ENCODE measurements around the gene FBXW9.
"Not testable (repeated sequence)": the region's sequence is repeated elsewhere in the genome, so short reads cannot be mapped to it uniquely, and the experiment has no call there.

The FBXW9 gene

GRCh38 chr19:12648088-12648487 is 48.3 kb downstream of the FBXW9 start:
- DNase-seq, result no peak

GRCh38 chr19:12647490-12648071 is 48.9 kb downstream of the FBXW9 start:
- peak; percentile 57 for DNase-seq

- DNase-seq, result no peak
Observed at GRCh38 chr19:12647047-12647446, 49.4 kb downstream of the FBXW9 start.

GRCh38 chr19:12646551-12646950 is 49.9 kb downstream of the FBXW9 start:
- DNase-seq, result no peak

GRCh38 chr19:12643716-12644115 is 52.7 kb downstream of the FBXW9 start:
- DNase-seq, result not testable (repeated sequence)

GRCh38 chr19:12642506-12642905 is 53.9 kb downstream of the FBXW9 start:
- DNase-seq, result no peak

- no peak for DNase-seq
Observed at GRCh38 chr19:12641456-12641855, 55.0 kb downstream of the FBXW9 start.

- peak; percentile 90 for DNase-seq
Observed at GRCh38 chr19:12639901-12640613, 56.4 kb downstream of the FBXW9 start.
